GM19099 (cell line): ENCODE data around the gene DDAH1.

ENCODE experiments used
- POLR2A ChIP-seq: IDR thresholded peaks from 3 replicates; pipeline ENCODE4 v1.6.1; 2011; ENCODE audit warnings: low read depth; ENCODE audit not compliant: insufficient read length; ENCODE audit errors: extremely low read depth

Gene DDAH1

GRCh38 chr1:85454214-85454613 lies 10.7 kb downstream of the DDAH1 start:
- TF ChIP-seq POLR2A = no peak

- TF ChIP-seq POLR2A = no peak
Measured at GRCh38 chr1:85453640-85454194, 11.2 kb downstream of the DDAH1 start.

- no peak for TF ChIP-seq POLR2A
Measured at GRCh38 chr1:85452948-85453347, 12.0 kb downstream of the DDAH1 start.

- TF ChIP-seq POLR2A = no peak
Measured at GRCh38 chr1:85451236-85451830, 13.6 kb downstream of the DDAH1 start.

GRCh38 chr1:85450832-85451231 lies 14.1 kb downstream of the DDAH1 start:
- no peak for TF ChIP-seq POLR2A

- no peak for TF ChIP-seq POLR2A
Measured at GRCh38 chr1:85449356-85449755, 15.6 kb downstream of the DDAH1 start.

- no peak for TF ChIP-seq POLR2A
Measured at GRCh38 chr1:85448358-85448757, 16.6 kb downstream of the DDAH1 start.

GRCh38 chr1:85447006-85447943 lies 17.7 kb downstream of the DDAH1 start:
- TF ChIP-seq POLR2A = no peak

- TF ChIP-seq POLR2A = no peak
Measured at GRCh38 chr1:85445906-85446305, 19.1 kb downstream of the DDAH1 start.

GRCh38 chr1:85444381-85444780 lies 20.6 kb downstream of the DDAH1 start:
- no peak for TF ChIP-seq POLR2A

- TF ChIP-seq POLR2A = no peak
Measured at GRCh38 chr1:85440612-85441011, 24.3 kb downstream of the DDAH1 start.

GRCh38 chr1:85438353-85438752 lies 26.6 kb downstream of the DDAH1 start:
- TF ChIP-seq POLR2A = no peak

GRCh38 chr1:85437139-85437538 lies 27.8 kb downstream of the DDAH1 start:
- no peak for TF ChIP-seq POLR2A

- TF ChIP-seq POLR2A = no peak
Measured at GRCh38 chr1:85433096-85433495, 31.9 kb downstream of the DDAH1 start.

GRCh38 chr1:85428471-85429089 lies 36.4 kb downstream of the DDAH1 start:
- TF ChIP-seq POLR2A = no peak
